Keratinocyte (primary cell): Measurements from ENCODE around the gene HNRNPAB. TPM values are rescaled to one million over a fixed set of nuclear protein-coding genes. Genes with fewer than 3 reads are reported as not detected.

ENCODE experiments used
- DNase-seq: peaks from one replicate; pipeline ENCODE4 v3.0.0-alpha.2; 2011; ENCODE audit warnings: low read depth, missing footprints, low spot score
- FAIRE-seq: peaks from 2 replicates; lab custom pipeline; 2011; peaks lifted over from hg19 to GRCh38; lab: Jason Lieb, UNC
- H2AFZ ChIP-seq: 2 replicates; pipeline ENCODE4 v1.6.0; 2012; ENCODE audit warnings: low read length, control low read depth, inconsistent platforms; ENCODE audit not compliant: control insufficient read depth
- H3K27ac ChIP-seq: 2 replicates; pipeline ENCODE4 v1.5.1; 2011; ENCODE audit warnings: low read length; ENCODE audit not compliant: control insufficient read depth, insufficient read depth
- H3K27me3 ChIP-seq: 3 replicates; pipeline ENCODE4 v1.6.0; 2011; ENCODE audit warnings: low read length; ENCODE audit not compliant: control insufficient read depth, insufficient read depth; ENCODE audit errors: extremely low read depth
- H3K36me3 ChIP-seq, 2 experiments: 2 replicates in 1 of 2; 3 replicates in 1 of 2; pipeline ENCODE4 v1.5.1; 2011; ENCODE audit warnings: low read length in 2 of 2, mild to moderate bottlenecking in 1 of 2; ENCODE audit not compliant: control insufficient read depth in 2 of 2, insufficient read depth in 2 of 2; ENCODE audit errors: extremely low read depth in 1 of 2
- H3K4me1 ChIP-seq: 3 replicates; pipeline ENCODE4 v1.5.1; 2011; ENCODE audit warnings: low read length; ENCODE audit not compliant: control insufficient read depth, insufficient read depth; ENCODE audit errors: extremely low read depth
- H3K4me2 ChIP-seq: 3 replicates; pipeline ENCODE4 v1.6.0; 2011; ENCODE audit warnings: low read depth, low read length; ENCODE audit not compliant: control insufficient read depth, insufficient read depth; ENCODE audit errors: extremely low read depth
- H3K4me3 ChIP-seq, 3 experiments: fragments of 200-600 bp in 1 of 3; sonication (generic) in 1 of 3; 2 replicates in 2 of 3; 3 replicates in 1 of 3; pipeline ENCODE4 v1.5.1; 2011 to 2016; ENCODE audit warnings: low read length in 3 of 3, mild to moderate bottlenecking in 3 of 3, control low read depth in 2 of 3, inconsistent platforms in 1 of 3, low read depth in 1 of 3, mixed read lengths in 1 of 3, mixed run types in 1 of 3, moderate library complexity in 1 of 3; ENCODE audit not compliant: control insufficient read depth in 2 of 3, insufficient read depth in 2 of 3; ENCODE audit errors: extremely low read depth in 1 of 3
- H3K79me2 ChIP-seq: 2 replicates; pipeline ENCODE4 v1.6.0; 2012; ENCODE audit warnings: low read length; ENCODE audit not compliant: control insufficient read depth, insufficient read depth
- H3K9ac ChIP-seq: 3 replicates; pipeline ENCODE4 v1.6.0; 2011; ENCODE audit warnings: low read length; ENCODE audit not compliant: control insufficient read depth, insufficient read depth; ENCODE audit errors: extremely low read depth
- H3K9me1 ChIP-seq: 3 replicates; pipeline ENCODE4 v1.6.0; 2011; ENCODE audit warnings: low read length; ENCODE audit not compliant: control insufficient read depth, insufficient read depth; ENCODE audit errors: extremely low read depth
- H3K9me3 ChIP-seq: 2 replicates; pipeline ENCODE4 v1.5.1; 2012; ENCODE audit warnings: low read depth, low read length; ENCODE audit not compliant: control insufficient read depth
- H4K20me1 ChIP-seq: 3 replicates; pipeline ENCODE4 v1.6.0; 2011; ENCODE audit warnings: low read length; ENCODE audit not compliant: control insufficient read depth, insufficient read depth; ENCODE audit errors: extremely low read depth
- CTCF ChIP-seq, 3 experiments: IDR thresholded peaks in 1 of 3; conservative IDR thresholded peaks in 1 of 3; optimal IDR thresholded peaks in 1 of 3; 2 replicates in 2 of 3; 3 replicates in 1 of 3; pipeline versions ENCODE3 to v1.5.1; 2011; ENCODE audit warnings: low read length in 3 of 3, mild to moderate bottlenecking in 3 of 3, moderate library complexity in 2 of 3, control low read depth in 1 of 3, inconsistent platforms in 1 of 3; ENCODE audit not compliant: insufficient read depth in 2 of 3; ENCODE audit errors: extremely low read depth in 1 of 3
- EZH2 ChIP-seq: IDR thresholded peaks from one replicate; pipeline ENCODE4 v1.6.1; 2012; ENCODE audit warnings: inconsistent platforms, mild to moderate bottlenecking, low read length, moderate library complexity
- dilution Hi-C: fragments of 300-500 bp; cut with MboI; formaldehyde crosslinking; loops from one replicate; pipeline ENCODE4 v1.7.0; 2020; ENCODE audit warnings: low sequenced_read_pairs; ENCODE audit not compliant: extremely low pct_ligation_motif_present
- polyA plus RNA-seq, 5 experiments: library from polyadenylated mRNA; depleted of rRNA in 3 of 5; stranded (reverse) in 3 of 5; stranded (forward) in 1 of 5; unstranded in 1 of 5; fragments of >200 nt; gene quantifications; 1 replicate in 1 of 5; 2 replicates in 3 of 5; 3 replicates in 1 of 5; pipeline versions ENCODE4 v1.2.1 to v1.2.3, GENCODE V29; 2011 to 2012; ENCODE audit warnings: missing spikeins in 2 of 5, low read depth in 1 of 5, low replicate concordance in 1 of 5

Gene HNRNPAB
- polyA plus RNA-seq, 1 donor (not counting 4 experiments of a cell fraction or from before 2014, with no cell fraction given): 161 TPM

GRCh38 chr5:178240341-178240741 lies 36.0 kb downstream of the HNRNPAB start:
- TF ChIP-seq CTCF (optimal IDR thresholded peaks at IDR 0.05 in 1 of 3, IDR thresholded peaks at IDR 0.05 in 1 of 3, conservative IDR thresholded peaks at IDR 0.05 in 1 of 3; ENCODE audit: extremely low read depth in 1 of 3, insufficient read depth in 2 of 3, low read length in 3 of 3): no peak
- no peak for TF ChIP-seq EZH2
- dilution Hi-C loops: no loop called here

GRCh38 chr5:178240766-178241165 lies 36.4 kb downstream of the HNRNPAB start:
- TF ChIP-seq CTCF (optimal IDR thresholded peaks at IDR 0.05 in 1 of 3, IDR thresholded peaks at IDR 0.05 in 1 of 3, conservative IDR thresholded peaks at IDR 0.05 in 1 of 3; ENCODE audit: extremely low read depth in 1 of 3, insufficient read depth in 2 of 3, low read length in 3 of 3): no peak
- no peak for TF ChIP-seq EZH2
- no peak overlapping the region for H3K4me2 ChIP-seq
- no peaks in the 10 kb centered on the region for H3K9me1 ChIP-seq
- peaks cover 15% of the 10 kb centered on the region for H3K4me1 ChIP-seq
- no peak overlapping the region for H3K27ac ChIP-seq
- no peak overlapping the region for H2AFZ ChIP-seq
- DNase-seq: no peak
- no peak for FAIRE-seq
- dilution Hi-C loops: no loop called here
- H4K20me1 ChIP-seq: no peaks in the 10 kb centered on the region
- H3K9ac ChIP-seq: no peak overlapping the region
- no peaks in the 10 kb centered on the region for H3K36me3 ChIP-seq
- H3K27me3 ChIP-seq: peaks cover 1% of the 10 kb centered on the region
- no peak overlapping the region for H3K4me3 ChIP-seq
- H3K9me3 ChIP-seq: no peaks in the 10 kb centered on the region
- H3K79me2 ChIP-seq: no peaks in the 10 kb centered on the region

More at GRCh38 chr5:178240341-178240741, 36.0 kb downstream of the HNRNPAB start:
- Histone ChIP-seq H3K9me1 (no peaks in the 10 kb centered on the region), H3K9ac (no peak overlapping the region), H3K4me3 (no peak overlapping the region), H2AFZ (no peak overlapping the region), H3K4me2 (no peak overlapping the region), H3K79me2 (no peaks in the 10 kb centered on the region), H4K20me1 (no peaks in the 10 kb centered on the region), H3K27me3 (no peaks in the 10 kb centered on the region), H3K27ac (no peak overlapping the region), H3K36me3 (no peaks in the 10 kb centered on the region), H3K9me3 (no peaks in the 10 kb centered on the region), H3K4me1 (peaks cover 15% of the 10 kb centered on the region)
- no peak for FAIRE-seq
- DNase-seq: no peak
